HepG2 (cell line): Measurements from ENCODE around the gene MYOZ3. TPM values are rescaled to one million over a fixed set of nuclear protein-coding genes. Genes with fewer than 3 reads are reported as not detected.

Experiments used
- HNRNPH1 ChIP-seq: fragments of 200-400 bp; formaldehyde crosslinking; optimal IDR thresholded peaks from 2 replicates; pipeline ENCODE3; 2017; ENCODE audit warnings: mild to moderate bottlenecking, low read depth, low read length
- IRF2 ChIP-seq: IDR thresholded peaks from 2 replicates; pipeline ENCODE4 v1.6.1; 2018; ENCODE audit warnings: missing genetic modification reagents, missing compliant biosample characterization
- KLF15 ChIP-seq: sonication (generic); formaldehyde crosslinking; IDR thresholded peaks from 2 replicates; pipeline ENCODE4 v1.8.1; 2023; ENCODE audit warnings: borderline replicate concordance, mild to moderate bottlenecking, inconsistent platforms, missing genetic modification reagents, mixed read lengths
- NAIF1 ChIP-seq: sonication (generic); formaldehyde crosslinking; IDR thresholded peaks from 2 replicates; pipeline ENCODE4 v1.5.0; 2020; ENCODE audit warnings: mild to moderate bottlenecking, missing genetic modification reagents, borderline replicate concordance
- SIN3A ChIP-seq: IDR thresholded peaks from 2 replicates; pipeline ENCODE4 v1.6.1; 2011; ENCODE audit warnings: low read depth, mild to moderate bottlenecking, control low read depth, low read length, borderline replicate concordance
- TBP ChIP-seq: sonication (generic); formaldehyde crosslinking; IDR thresholded peaks from 2 replicates; pipeline ENCODE4 v1.5.0; 2020; ENCODE audit warnings: missing genetic modification reagents
- TOE1 ChIP-seq: sonication (generic); formaldehyde crosslinking; IDR thresholded peaks from 2 replicates; pipeline ENCODE4 v1.4.0; 2020; ENCODE audit warnings: mild to moderate bottlenecking, missing genetic modification reagents
- TSC22D2 ChIP-seq: sonication (generic); formaldehyde crosslinking; IDR thresholded peaks from 2 replicates; pipeline ENCODE4 v1.5.1; 2020; ENCODE audit warnings: missing genetic modification reagents, mild to moderate bottlenecking, borderline replicate concordance
- ZBTB10 ChIP-seq: sonication (generic); formaldehyde crosslinking; IDR thresholded peaks from 2 replicates; pipeline ENCODE4 v1.4.0; 2020; ENCODE audit warnings: missing genetic modification reagents, borderline replicate concordance
- ZC3H13 ChIP-seq: sonication (generic); formaldehyde crosslinking; IDR thresholded peaks from 2 replicates; pipeline ENCODE4 v1.8.1; 2023; ENCODE audit warnings: mild to moderate bottlenecking, missing genetic modification reagents, moderate library complexity
- ZC3H4 ChIP-seq: sonication (generic); formaldehyde crosslinking; IDR thresholded peaks from 2 replicates; pipeline ENCODE4 v1.4.0; 2020; ENCODE audit warnings: missing genetic modification reagents, borderline replicate concordance
- ZNF121 ChIP-seq: sonication (generic); formaldehyde crosslinking; IDR thresholded peaks from 2 replicates; pipeline ENCODE4 v1.5.0; 2020; ENCODE audit warnings: mild to moderate bottlenecking, missing genetic modification reagents
- ZNF367 ChIP-seq: sonication (generic); formaldehyde crosslinking; IDR thresholded peaks from 2 replicates; pipeline ENCODE4 v1.4.0; 2020; ENCODE audit warnings: missing genetic modification reagents, borderline replicate concordance
- ZNF703 ChIP-seq: sonication (generic); formaldehyde crosslinking; IDR thresholded peaks from 2 replicates; pipeline ENCODE4 v1.5.1; 2020; ENCODE audit warnings: missing genetic modification reagents, mild to moderate bottlenecking, moderate library complexity, borderline replicate concordance
- ZSCAN20 ChIP-seq: sonication (generic); formaldehyde crosslinking; IDR thresholded peaks from 2 replicates; pipeline ENCODE4 v1.4.0; 2020; ENCODE audit warnings: missing genetic modification reagents, mild to moderate bottlenecking, borderline replicate concordance
- polyA plus RNA-seq, 8 experiments: library from polyadenylated mRNA; depleted of rRNA in 3 of 8; stranded (reverse) in 7 of 8; unstranded in 1 of 8; fragments of >200 nt; fragmentation: Illumina TruSeq in 4 of 8; extraction: Trizol in 4 of 8; gene quantifications; 2 replicates each; pipeline versions ENCODE4 v1.2.1 to v1.2.3, GENCODE V29; 2011 to 2016; ENCODE audit warnings: low read depth in 4 of 8, missing spikeins in 1 of 8, mixed read lengths in 1 of 8; ENCODE audit not compliant: insufficient read depth in 1 of 8
- total RNA-seq, 5 experiments: library from RNA; depleted of rRNA; stranded (reverse); fragments of >200 nt; fragmentation: Illumina TruSeq; extraction: Trizol; gene quantifications; 2 replicates each; pipeline ENCODE4 v1.2.3, GENCODE V29; 2016; ENCODE audit warnings: low read depth in 1 of 5
- TF ChIP-seq, protein P1 (sequence below): sonication (generic); formaldehyde crosslinking; IDR thresholded peaks from 2 replicates; pipeline ENCODE4 v1.9.0; 2021; ENCODE audit warnings: mild to moderate bottlenecking, missing genetic modification reagents
- TF ChIP-seq, protein P2 (sequence below): sonication (generic); formaldehyde crosslinking; IDR thresholded peaks from 2 replicates; pipeline ENCODE4 v1.4.0; 2020; ENCODE audit warnings: mild to moderate bottlenecking, missing genetic modification reagents

Gene MYOZ3
- total and polyA plus RNA-seq, 2 of the 13 experiments (the other 11 are each of a cell fraction or from before 2014, with no cell fraction given) = 0.05 TPM; not detected in 1

DNA sequence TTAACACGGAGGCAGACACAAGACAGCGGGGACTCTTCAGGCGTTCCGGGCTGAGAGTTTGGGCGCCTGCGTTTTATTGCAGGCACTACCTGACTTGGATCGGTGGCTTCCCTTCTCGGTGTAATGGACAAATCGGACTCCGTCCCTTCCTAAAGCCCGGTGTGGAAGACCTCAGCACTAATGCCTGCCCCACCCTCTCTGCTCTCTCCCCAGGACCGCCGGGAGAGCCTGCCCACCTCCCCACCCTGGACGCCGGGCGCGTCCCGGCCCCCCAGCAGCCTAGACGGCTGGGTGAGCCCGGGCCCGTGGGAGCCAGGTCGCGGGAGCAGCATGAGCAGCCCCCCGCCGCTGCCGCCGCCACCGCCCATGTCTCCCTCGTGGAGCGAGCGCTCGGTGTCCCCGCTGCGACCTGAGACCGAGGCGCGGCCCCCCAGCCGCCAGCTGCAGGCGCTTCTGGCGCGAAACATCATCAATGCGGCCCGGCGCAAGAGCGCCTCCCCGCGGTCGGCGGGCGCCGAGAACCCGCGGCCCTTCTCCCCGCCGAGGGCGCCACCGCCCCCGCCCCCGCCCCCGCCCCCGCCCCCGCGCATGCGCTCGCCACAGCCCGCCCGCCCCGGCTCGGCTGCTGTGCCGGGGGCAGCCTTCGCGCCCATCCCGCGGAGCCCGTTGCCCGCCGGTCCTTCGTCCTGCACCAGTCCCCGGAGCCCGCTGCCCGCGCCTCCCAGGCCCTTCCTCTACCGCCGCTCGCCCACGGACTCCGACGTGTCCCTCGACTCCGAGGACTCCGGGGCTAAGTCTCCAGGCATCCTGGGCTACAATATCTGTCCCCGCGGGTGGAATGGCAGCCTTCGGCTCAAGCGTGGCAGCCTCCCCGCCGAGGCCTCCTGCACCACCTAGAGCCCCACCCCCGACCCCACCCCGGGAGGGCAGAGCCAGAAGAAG is 4.6 kb upstream of the MYOZ3 start (continued):
- TF ChIP-seq TSC22D2 (CRISPR knock-in tag) (no peak), TBP (CRISPR knock-in tag) (no peak), ZNF121 (CRISPR knock-in tag) (no peak), ZSCAN20 (no peak), ZNF367 (CRISPR knock-in tag) (no peak), SIN3A (no peak), ZNF703 (CRISPR knock-in tag) (no peak), IRF2 (CRISPR knock-in tag) (no peak), ZC3H4 (no peak), ZBTB10 (CRISPR knock-in tag) (no peak), TOE1 (CRISPR knock-in tag) (no peak), HNRNPH1 (no peak), KLF15 (no peak), NAIF1 (CRISPR knock-in tag) (no peak), ZC3H13 (CRISPR knock-in tag) (no peak)
- TF ChIP-seq, protein P1, sequence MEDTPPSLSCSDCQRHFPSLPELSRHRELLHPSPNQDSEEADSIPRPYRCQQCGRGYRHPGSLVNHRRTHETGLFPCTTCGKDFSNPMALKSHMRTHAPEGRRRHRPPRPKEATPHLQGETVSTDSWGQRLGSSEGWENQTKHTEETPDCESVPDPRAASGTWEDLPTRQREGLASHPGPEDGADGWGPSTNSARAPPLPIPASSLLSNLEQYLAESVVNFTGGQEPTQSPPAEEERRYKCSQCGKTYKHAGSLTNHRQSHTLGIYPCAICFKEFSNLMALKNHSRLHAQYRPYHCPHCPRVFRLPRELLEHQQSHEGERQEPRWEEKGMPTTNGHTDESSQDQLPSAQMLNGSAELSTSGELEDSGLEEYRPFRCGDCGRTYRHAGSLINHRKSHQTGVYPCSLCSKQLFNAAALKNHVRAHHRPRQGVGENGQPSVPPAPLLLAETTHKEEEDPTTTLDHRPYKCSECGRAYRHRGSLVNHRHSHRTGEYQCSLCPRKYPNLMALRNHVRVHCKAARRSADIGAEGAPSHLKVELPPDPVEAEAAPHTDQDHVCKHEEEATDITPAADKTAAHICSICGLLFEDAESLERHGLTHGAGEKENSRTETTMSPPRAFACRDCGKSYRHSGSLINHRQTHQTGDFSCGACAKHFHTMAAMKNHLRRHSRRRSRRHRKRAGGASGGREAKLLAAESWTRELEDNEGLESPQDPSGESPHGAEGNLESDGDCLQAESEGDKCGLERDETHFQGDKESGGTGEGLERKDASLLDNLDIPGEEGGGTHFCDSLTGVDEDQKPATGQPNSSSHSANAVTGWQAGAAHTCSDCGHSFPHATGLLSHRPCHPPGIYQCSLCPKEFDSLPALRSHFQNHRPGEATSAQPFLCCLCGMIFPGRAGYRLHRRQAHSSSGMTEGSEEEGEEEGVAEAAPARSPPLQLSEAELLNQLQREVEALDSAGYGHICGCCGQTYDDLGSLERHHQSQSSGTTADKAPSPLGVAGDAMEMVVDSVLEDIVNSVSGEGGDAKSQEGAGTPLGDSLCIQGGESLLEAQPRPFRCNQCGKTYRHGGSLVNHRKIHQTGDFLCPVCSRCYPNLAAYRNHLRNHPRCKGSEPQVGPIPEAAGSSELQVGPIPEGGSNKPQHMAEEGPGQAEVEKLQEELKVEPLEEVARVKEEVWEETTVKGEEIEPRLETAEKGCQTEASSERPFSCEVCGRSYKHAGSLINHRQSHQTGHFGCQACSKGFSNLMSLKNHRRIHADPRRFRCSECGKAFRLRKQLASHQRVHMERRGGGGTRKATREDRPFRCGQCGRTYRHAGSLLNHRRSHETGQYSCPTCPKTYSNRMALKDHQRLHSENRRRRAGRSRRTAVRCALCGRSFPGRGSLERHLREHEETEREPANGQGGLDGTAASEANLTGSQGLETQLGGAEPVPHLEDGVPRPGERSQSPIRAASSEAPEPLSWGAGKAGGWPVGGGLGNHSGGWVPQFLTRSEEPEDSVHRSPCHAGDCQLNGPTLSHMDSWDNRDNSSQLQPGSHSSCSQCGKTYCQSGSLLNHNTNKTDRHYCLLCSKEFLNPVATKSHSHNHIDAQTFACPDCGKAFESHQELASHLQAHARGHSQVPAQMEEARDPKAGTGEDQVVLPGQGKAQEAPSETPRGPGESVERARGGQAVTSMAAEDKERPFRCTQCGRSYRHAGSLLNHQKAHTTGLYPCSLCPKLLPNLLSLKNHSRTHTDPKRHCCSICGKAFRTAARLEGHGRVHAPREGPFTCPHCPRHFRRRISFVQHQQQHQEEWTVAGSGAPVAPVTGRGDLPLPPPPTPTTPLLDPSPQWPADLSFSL (CRISPR knock-in tag) = no peak
- TF ChIP-seq, protein P2, sequence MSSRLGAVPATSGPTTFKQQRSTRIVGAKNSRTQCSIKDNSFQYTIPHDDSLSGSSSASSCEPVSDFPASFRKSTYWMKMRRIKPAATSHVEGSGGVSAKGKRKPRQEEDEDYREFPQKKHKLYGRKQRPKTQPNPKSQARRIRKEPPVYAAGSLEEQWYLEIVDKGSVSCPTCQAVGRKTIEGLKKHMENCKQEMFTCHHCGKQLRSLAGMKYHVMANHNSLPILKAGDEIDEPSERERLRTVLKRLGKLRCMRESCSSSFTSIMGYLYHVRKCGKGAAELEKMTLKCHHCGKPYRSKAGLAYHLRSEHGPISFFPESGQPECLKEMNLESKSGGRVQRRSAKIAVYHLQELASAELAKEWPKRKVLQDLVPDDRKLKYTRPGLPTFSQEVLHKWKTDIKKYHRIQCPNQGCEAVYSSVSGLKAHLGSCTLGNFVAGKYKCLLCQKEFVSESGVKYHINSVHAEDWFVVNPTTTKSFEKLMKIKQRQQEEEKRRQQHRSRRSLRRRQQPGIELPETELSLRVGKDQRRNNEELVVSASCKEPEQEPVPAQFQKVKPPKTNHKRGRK (CRISPR knock-in tag) = no peak
